ENCODE results near the gene DOCK1.

Gene DOCK1

DNA sequence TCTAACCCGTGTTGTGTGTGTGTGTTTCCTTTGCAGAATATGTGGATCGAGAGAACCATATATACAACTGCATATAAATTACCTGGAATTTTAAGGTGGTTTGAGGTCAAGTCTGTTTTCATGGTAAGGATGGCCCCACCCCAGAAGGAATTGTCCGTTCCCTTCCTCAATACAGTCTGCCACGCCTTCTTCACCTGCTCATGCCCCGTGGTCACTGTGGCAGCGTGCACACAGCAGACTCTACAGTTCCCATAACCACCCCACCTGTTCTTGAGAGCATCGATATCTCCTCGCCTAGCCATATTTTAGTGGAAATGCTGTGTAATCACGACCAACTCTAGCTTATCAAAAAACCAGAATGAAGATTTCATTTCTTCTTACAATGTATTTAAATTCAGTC is 509.9 kb downstream of the DOCK1 start:
- no peak for DNase-seq

DNA sequence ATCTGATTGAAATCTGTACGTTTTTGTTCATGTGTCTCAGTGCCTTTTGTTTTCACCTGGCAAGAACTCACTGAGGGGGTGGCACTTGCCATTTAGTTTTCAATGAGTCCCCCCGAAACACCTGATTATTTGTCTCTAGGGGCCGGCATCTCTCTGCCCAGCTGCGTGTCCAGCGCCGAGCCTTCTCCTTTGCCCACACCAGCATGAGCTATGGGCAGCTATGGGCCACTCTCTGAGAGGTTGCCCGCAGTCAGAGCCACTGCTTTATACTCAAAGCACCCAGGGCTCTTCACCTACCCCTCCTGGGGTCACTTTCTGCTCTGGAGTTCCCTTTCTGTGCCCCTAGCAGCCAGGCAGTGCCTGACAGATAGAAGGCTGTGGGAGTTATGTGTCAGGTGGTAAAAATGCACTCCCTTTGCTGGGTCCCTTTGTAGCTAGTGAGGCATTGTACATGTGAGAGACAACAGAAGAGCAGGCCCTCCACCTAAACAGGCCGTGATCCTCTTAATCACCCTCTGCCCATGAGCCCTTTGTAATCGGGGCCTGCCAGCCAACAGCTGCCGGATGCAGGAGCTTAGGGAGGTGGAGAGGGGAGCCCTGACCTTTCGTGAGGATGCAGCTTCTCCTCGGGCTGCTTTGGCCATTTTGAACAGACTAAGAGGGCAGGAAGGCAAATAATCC is 510.8 kb downstream of the DOCK1 start:
- no peak for DNase-seq

DNA sequence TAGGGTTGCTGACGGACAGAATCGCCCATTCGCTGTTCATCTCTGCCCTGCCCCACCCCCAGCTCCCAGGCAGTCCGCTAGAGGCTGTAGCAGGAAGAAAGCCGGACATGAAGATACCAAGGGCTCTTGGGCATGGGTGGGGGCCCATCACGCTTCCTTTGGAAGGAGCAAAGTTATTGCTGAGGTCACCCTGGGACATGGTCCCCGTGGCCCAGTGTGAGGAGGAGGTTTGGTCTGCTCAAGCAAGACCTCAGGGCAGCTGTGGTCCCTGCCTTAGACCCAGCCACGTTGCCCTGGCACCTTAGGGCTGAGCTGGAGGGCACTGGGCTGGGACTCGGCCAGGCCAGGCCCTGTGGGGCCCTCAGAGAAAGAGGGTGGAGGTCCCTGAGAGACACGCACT is 511.8 kb downstream of the DOCK1 start:
- DNase-seq, result no peak

DNA sequence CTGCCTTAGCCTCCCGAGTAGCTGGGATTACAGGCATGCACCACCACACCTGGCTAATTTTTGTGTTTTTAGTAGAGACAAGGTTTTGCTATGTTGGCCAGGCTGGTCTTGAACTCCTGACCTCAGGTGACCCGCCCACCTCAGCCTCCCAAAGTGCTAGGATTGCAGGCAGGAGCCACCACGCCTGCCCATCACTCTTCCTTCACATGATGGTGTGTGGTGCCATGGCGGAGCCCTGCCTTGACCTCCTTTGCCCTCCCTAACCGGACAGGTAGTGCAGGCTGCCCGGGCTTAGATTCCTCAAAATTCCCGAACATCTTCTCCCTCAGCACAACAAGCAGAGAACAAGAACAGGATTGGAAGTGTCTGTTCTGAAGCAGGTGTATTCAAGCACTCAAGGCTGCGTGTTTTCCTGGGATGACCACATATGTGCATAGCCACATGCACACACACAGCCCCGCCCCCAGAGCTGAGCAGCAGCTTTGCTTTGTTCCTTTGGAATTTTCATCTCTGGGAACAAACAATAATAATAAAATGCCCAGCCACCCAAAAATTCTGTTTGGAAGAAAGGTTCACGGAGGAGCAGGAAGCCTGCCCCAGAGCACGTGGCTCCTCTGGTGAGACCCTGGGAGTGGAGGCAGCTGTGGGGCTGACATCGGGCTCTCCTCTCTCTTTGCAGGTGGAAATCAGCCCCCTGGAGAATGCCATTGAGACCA is 512.6 kb downstream of the DOCK1 start:
- DNase-seq, result no peak

DNA sequence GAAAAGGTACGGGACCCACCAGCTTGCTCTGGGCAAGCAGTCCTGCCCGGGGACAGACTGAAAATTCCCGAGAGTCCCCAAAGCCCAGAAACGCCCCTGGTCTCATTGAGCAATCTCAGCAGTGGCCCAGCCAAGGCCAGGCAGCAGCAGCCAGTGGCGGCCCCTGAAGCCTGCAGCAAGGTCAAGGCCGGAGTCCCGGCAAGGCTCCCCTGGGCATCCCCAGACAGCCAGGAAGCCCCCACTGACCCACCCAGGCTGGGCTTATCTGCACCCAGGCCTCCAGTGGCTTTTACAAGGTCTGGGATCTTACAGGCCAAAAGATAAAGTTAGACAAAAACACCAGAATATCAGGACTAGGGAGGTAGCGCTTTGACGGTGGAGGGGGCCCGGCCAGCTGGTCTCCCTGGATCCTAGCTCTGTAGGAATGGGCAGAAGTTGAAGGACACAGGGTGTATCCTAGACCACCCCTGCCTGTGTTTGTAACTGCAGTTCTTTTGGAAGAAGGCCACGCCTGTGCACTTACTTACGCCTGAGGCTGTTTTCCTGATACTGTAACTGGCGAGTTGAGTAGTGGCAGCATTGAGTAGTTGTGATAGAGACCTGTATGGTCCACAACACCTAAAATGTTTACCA is 513.4 kb downstream of the DOCK1 start:
- DNase-seq, result no peak

DNA sequence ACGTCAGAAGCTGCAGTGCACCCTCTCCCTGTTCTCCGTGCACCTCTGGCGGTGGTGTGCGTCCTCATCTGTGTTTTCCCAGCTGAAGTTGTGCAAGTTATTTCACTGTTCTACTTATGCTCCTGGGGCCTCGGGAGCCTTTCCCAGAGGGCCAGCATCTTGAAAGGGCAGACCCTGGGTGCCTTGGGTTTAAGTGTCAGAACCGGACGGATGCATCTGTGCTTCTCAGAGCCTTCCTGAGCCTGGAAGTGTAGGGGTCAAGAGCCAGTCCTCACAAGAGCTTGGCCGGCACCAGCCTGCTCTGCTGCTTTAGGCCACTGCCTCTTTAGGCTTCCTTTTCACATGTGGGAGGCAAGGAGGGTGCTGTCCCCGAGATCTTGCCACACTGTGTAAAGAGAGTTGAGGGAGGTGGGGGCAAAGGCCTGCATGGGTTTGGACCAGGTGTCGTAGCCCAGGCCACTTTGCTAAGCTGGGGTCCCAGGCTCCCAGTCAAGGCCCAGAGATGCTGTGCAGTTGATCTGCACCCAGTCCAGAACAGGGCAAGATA is 515.0 kb downstream of the DOCK1 start:
- no peak for DNase-seq

DNA sequence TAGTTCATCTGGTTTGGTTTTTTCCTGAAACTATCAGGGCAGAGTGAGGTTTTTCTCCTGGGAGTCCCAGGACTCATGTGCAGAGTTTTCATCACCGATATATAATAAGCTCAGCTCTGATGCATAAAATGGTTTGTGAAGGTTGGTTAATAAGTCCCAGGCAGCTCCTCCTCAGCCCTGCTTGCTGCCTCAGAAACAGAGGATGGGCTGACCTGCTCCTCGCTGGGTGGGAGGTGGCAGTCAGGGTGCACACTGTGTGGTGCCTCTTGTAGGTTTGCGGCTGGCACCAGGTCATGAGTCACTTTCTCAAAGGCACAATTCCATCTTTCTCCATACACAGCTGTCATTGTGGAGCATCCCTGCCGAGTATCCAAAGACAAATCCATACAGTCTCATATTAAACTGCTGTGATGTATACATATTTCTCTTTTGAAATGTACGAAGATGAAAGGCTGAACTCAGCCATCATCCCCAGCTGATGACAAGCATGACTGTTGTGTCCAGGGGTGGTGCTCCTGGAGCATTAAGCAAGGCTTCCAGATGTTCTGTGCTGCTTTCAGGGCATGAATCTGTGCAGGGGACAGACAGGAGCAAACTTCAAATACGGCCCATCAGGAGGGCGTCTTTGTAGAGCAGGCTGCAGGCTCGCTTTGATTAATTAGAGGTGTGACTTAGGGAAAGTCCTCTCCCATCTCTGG is 518.1 kb downstream of the DOCK1 start:
- DNase-seq, result no peak

DNA sequence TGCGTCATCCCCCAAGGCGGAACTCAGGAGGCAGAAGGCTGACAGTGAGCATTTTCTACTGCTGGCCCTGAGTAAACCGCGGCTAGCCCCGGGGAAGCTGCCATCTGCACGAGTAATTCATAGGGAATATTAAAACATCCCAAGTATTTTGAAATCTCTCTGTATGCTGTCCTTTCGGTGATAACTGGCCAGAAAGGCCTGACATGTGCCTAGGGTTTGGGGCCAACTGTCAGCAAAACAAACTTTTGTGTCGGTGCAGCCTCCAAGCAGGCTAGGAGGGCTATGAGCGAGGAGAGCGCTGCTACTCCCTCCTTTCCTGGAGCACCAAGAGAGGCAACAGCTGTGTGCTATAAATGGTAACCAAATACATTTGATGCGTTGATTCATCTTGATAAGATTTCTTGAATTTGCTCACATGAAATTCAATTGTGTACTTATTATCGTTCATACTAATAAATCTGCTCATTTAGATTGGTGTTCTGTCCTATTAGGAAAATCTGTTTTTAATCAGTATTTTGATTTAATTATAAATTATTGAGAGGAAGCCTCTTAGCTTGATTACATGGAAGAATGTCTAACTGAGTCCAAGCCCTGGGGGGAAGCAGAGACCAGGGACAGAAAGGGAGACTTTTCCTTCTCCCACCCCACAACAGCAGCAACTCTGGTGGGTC is 519.5 kb downstream of the DOCK1 start:
- no peak for DNase-seq

DNA sequence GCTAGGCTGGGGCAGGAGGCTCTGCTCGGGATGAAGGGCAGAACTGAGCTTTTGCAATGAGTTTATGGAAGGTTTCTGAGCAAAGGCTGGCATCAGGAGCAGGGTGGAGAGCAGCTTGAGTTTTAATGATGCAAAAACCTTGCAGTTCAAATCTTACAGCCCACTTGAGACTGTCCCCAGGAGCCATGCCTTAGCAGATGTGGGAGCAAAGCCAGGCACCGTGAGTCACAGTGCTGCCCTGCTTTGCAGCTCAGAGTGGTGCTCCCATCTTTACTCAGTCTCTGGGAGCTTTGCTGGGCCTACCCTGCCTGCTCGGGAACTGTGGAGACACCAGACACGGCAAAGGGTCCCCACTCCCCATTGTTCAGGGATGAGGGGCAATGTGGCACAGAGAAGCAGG is 521.5 kb downstream of the DOCK1 start:
- no peak for DNase-seq

DNA sequence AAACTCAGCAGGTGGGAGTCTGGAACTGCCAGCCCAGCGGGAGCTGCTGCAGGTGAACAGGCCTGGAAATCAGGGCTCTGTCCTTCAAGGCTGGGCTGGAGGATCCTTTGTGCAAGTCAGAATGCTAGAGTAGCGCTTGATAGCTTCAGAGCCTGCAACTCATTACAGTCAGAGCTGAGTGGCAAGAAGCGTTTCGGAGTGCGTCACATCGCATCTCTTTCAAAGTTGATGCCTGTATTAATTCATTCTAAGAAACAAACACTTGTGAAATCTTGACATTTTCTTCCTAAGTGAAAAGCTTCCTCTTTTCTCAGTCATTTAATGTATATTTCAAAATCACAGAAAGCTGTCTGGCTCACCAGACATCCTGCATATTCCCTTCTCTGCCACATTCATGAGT is 522.7 kb downstream of the DOCK1 start:
- DNase-seq, result no peak

DNA sequence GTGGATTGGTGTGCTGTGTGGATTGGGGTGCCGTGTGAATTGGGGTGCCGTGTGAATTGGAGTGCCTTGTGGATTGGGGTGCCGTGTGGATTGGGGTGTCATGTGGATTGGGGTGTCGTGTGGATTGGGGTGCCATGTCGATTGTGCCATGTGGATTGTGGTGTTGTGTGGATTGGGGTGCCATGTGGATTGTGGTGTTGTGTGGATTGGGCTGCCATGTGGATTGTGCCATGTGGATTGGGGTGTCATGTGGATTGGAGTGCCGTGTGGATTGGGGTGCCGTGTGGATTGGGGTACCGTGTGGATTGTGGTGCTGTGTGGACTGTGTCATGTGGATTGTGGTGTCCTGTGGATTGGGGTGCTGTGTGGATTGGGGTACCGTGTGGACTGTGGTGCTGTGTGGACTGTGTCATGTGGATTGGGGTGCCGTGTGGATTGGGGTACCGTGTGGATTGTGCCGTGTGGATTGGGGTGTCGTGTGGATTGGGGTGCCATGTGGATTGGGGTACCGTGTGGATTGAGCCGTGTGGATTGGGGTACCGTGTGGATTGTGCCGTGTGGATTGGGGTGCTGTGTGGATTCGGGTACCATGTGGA is 523.3 kb downstream of the DOCK1 start:
- no peak for DNase-seq

DNA sequence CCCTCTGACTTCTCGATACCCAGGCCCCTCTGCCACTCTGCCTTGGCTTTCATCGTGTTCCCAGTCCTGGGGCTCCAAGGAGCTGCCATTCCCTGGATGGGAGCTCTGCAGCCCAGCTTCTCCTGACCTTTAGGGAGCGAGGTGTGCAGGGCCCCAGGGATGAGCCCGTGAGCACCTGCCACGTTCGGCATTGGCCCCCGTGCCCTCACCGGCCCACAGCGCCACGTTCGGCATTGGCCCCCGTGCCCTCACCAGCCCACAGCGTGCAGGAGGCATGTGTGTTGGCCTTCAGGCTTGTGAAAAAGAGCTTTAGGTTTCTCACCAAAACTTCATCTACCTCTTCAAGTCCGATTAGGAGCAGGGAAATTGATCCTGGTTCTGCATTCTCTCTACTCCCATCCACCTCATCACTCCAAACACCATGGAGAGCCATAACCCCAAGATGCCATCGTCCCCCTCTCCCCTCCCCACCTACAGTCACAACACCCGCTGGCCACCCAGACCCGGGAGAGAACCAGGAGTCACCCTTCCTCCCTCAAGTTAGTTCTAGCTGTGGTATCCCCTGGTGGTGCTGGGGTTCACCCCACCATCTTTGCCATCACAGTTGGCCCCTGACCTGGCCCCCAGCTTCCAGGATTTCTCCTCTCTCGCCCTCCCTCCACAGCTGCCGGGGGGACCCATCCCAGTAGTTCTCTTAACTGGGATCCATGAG is 524.5 kb downstream of the DOCK1 start:
- no peak for DNase-seq

DNA sequence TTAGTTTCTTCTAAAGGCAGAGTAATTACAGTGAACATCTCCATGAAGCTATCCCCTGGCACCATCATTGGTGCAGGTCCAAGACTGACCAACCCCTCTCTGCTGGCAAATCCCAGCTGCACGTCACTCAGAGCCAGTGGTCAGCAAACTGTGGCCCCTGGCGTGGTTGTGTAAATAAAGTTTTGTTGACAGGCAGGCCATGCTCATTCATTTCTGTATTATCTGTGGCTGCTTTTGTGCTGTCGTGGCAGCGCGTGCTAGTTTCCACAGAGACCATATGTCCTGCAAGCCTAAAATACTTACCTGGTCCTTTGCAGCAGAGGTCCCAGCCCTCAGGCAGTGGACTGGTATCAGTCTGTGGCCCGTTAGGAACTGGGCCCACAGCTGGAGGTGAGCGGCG is 526.3 kb downstream of the DOCK1 start:
- no peak for DNase-seq

DNA sequence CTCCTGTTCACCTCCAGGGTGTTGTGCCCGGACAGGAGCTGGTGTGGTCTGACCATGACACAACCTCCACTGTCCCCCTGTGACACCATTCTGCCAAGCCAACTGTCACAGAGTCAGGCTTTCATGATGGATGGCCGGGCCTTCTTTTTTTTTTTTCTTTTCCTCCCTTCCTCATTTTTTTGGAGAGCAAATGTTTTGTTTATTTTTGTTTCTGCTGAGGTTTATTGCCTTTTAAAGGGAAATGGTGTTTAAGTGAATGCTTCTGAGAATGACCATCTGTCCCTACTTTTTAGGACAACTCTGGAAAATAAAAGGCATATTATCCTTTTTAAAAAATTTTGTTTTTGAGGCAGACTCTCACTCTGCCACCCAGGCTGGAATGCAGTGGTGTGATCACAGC is 528.8 kb downstream of the DOCK1 start:
- no peak for DNase-seq

DNA sequence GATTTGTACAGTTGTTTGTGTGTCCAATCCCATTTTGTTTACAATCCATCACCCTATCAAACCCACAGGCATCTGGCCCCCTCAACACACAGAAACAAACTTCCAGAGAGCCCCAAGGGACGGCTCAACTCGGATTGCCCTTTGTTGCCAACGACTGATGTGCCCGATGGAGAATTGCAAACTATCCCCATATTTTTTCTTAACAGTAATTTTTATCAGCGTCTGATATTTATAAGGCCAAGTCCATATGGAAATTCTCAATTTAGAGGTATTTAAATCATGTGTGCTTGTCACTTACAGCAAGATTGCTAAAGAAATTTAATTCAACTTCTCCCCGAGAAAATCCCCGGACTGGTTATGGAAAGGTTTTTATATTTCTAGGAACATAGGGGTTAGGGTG is 530.0 kb downstream of the DOCK1 start:
- no peak for DNase-seq

DNA sequence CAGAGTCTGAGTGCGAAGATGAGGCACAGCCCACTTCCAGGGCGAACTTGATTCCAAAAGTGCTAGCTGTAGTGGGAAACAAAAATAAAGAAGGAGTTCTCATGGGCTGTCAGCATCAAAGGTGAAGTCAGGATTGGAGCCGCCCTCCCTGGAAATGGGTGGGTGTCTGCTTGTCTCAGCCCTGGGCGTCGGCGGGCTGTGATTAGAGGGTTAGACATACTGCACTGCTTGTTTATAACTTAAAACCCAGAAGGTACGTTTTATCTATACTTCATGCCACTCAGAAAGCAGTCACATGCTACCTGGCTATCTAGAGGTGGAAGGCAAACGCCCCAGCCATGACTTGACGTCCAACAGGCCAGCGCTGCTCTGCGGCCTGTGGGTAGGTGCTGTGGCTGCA is 535.1 kb downstream of the DOCK1 start:
- no peak for DNase-seq

DNA sequence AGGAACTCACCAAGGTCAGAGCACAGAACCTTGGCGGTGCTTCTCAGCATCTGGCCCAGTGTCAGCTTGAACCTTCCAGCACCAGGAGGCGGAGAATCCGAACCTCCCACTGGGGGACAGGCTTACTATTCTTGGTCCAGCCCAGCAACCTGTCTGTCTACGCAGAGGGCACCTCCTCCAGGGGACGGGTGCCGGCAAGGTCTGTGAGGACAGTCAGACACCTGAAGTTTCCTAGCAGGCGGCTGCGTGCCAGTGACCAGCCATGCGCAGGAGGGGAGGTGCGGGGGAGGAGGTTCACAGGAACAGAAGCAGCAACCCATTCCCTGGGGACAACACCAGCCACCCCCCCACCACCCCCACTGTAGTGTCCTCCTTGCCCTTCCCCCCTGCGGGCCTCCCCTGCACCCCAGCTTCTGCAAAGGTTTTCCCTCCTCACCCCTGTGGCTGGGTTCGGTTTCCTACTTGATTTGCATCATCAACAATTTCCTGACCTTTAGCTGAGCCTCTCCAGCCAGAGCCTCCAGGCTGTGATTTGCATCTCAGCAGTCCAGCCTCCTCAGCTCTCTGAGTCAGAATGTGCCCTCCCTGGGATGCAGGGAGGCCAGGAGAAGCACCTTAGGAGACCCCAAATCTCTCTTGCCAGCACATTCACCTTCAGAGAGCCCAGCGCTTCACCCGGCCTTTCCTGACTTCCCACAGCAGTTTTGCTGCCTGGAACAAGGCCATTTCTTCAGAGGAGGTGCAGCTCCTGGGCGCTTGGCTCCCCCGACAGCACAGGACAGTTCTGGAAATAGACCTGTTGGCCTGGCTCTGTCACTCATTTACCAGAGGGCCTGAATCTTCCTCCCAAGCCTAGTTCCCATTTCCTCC is 536.4 kb downstream of the DOCK1 start:
- DNase-seq, result no peak

DNA sequence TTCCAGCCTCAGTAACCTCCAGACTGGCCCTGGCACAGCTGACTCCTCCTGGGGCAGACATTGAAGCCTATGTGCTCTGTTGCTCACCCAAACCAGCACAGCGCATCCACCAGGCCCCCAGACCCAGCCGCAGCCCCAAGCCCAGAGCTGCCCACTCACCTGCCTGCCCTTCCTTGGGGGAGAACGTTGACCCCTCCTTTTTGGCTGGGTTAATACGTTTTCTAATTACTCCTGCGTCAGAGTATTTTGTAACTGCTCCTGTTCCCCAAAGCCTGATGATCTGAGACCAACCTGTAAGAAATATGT is 536.9 kb downstream of the DOCK1 start:
- no peak for DNase-seq

DNA sequence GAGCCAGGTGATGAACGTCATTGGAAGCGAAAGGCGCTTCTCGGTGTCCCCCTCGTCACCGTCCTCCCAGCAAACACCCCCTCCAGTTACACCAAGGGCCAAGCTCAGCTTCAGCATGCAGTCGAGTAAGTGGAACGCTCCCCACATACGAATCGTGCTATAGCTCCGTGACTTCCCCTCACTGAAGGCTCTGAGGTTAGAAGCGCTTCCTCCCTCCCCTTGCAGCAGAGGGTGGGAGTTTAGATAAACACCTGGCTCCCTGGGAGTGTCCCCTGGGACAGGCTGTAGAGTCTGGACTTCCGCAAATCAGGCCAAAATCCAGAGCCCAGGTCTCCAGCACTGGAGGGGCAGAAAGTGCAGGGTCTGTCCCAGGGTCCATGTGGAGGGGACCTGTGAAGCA is 538.9 kb downstream of the DOCK1 start:
- no peak for DNase-seq

DNA sequence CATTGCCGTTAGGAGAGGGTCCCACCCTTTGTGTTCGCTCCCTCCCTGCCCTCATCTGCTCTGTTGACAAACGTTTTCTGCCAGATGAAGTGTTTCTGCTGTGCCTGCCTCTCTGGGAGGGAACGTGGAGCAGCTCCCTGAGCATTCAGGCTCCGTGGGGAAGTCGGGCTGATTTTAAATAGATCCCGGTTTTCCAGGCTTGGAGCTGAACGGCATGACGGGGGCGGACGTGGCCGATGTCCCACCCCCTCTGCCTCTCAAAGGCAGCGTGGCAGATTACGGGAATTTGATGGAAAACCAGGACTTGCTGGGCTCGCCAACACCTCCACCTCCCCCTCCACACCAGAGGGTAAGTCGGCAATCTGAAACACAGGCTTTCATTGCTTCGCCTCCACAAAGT is 542.0 kb downstream of the DOCK1 start:
- DNase-seq, result no peak

DNA sequence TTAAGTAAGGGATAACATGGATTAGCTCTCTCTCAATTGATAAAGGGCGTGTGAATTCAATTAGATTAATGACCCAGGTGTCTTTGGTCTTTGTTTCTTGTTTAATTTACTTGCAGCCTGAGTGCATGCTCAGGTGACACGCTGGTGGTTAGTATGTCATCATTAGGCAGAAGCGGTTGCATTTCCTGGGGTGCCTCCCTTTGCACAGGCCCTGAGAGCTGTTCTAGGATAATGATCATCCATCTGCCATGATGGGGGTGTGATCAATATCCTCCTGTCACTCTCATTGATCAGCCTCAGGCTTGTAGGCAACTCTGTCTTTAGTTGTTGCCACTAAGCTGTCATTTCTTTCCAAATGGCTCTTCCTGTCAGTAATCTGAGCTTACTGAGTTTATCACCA is 544.3 kb downstream of the DOCK1 start:
- DNase-seq, result no peak
